Right ventricle myocardium superior (tissue), 1 donor: ENCODE results near the gene OR5AC2. TPM values are rescaled to one million over a fixed set of nuclear protein-coding genes. Genes with fewer than 3 reads are reported as not detected.

Experiments
- ATAC-seq: fragments of 200-7000 bp; cut with Tn5 transposase; one replicate; pipeline ENCODE4 v1.9.1; 2020; ENCODE audit warnings: mild to moderate bottlenecking; ENCODE audit not compliant: poor library complexity
- DNase-seq: peaks from one replicate; pipeline ENCODE4 v3.0.0-alpha.2; 2020
- intact Hi-C: fragments of 100-400 bp; cut with DNase I; formaldehyde crosslinking; loops from one replicate; pipeline ENCODE4 v1.11.2; 2022
- total RNA-seq: library from RNA; stranded (reverse); fragmentation: NEBNext Ultra II Directional; extraction: Animal tissue kit (Norgen Biotek cat#: 25700); gene quantifications from one replicate; pipeline ENCODE4 v1.2.1, GENCODE V29; 2021
- donor health status: DM: no; HTN: yes; CAD: no; lungs with severe emphysema.

OR5AC2 gene
- total RNA-seq, 1 donor from 2014 or later: not detected

DNA sequence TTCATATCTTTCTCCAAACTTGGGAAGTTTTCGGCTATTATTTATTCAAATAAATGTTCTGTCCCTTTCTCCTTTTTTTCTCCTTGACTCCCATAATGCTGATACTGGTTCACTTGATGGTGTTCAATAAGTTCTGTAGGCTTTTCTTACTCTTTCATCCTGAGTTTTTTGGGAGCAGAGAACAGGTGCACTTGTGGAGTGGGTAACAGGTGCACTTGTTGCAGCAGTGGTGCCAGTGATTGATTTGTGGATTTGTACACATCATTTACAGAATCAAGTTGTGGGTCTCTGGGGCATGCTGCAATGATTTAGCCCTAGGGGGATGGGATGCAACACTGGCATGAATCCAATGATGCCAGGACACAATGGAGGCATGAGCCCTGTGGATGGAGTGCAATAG lies 28.7 kb downstream of the OR5AC2 start:
- intact Hi-C loops: no loop called here
- ATAC-seq (no peak), DNase-seq (no peak)

DNA sequence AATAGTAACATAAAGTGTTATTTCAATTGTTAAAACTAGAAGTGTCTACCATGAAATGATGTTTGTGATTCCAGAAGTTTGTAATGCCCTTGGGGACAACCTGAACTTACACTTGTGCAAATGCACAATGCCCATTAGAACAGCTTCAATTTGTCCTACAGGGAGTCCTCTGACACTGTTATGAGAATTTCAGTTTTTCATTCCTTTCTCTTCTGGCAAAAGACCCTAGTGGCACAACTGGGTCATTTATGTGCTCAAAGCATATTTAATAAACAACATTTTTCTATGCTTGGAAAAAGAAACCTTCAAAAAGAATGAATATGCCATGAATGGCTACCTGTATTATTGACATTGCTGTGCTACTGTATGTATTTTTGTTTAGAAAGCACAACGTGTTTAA lies 43.4 kb downstream of the OR5AC2 start, which contains the start of gene OR5H1:
TSS of gene OR5H1 (plus strand) at position 301 of the 400 bp plus-strand sequence. CDS start 1,977 bp downstream, outside the sequence.
- DNase-seq (no peak), ATAC-seq (no peak)
- intact Hi-C loops: no loop called here

DNA sequence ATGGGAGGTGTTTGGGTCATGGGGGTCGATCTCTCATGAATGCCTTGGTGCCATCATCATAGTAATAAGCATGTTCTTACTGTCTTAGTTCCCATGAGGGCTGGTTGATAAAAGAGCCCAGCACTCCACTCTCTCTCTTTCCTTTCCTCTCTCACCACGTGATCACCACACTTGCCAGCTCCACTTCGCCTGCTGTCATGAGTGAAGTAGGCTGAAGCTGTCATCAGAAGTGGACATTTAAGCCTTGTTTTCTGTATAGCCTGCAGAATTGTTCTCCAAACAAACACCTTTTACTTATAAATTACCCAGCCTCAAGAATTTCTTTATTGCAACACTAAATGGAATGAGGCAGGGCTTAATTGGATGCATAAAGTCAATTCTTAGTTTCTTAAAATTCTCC lies 49.7 kb downstream of the OR5AC2 start:
- intact Hi-C loops: no loop called here
- DNase-seq (no peak), ATAC-seq (no peak)

Other genes with a start within 250 kb of the OR5AC2 start
- 9.5 TPM for gene RIOX2, start 114.7 kb upstream of the OR5AC2 start, total RNA-seq
- not detected for gene GABRR3, start 51.9 kb upstream of the OR5AC2 start, total RNA-seq
- gene OR5H1, start 43.5 kb downstream of the OR5AC2 start, total RNA-seq: not detected
- gene OR5H14, start 60.3 kb downstream of the OR5AC2 start, total RNA-seq: not detected
- not detected for gene OR5H15, start 79.5 kb downstream of the OR5AC2 start, total RNA-seq
- not detected for gene OR5H6, start 177.1 kb downstream of the OR5AC2 start, total RNA-seq
- gene OR5H2, start 195.3 kb downstream of the OR5AC2 start, total RNA-seq: not detected